ENCODE data around the gene ARHGAP6. TPM values are rescaled to one million over a fixed set of nuclear protein-coding genes. Genes with fewer than 3 reads are reported as not detected.

The ARHGAP6 gene
- total and polyA plus RNA-seq, 2 of the 13 experiments (the other 11 are each of a cell fraction or from before 2014, with no cell fraction given) = 0.11 TPM; not detected in 1

DNA sequence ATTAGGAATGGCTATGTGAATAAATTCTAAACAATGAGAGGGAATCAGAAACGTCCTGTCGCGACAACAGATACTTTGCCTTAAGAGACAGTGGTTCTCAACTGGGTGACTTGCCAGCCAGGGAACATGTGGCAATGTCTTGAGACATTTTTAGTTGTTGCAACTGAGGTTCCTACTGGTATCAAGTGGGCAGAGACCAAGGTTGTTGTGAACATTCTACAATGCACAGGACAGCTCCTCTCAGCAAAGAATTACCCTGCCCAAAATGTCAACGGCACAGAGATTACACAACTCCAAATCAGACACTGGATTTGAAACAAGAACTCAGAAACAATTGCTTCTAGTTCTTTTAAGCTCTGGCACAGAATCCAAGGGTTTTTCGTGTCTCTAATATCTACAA, 128.6 kb downstream of the ARHGAP6 start:
- no peak for ATAC-seq
- Histone ChIP-seq H3K79me2 (ENCODE audit: insufficient read depth, low read length) (no peaks in the 10 kb centered on the region), H3K9ac (ENCODE audit: insufficient read depth, low read depth, low read length) (no peak overlapping the region), H3K27me3 (ENCODE audit: control insufficient read depth in 1 of 2, insufficient read depth in 2 of 2, low read length in 2 of 2) (no peaks in the 10 kb centered on the region), H3K4me2 (ENCODE audit: low read depth, low read length) (no peak overlapping the region), H4K20me1 (ENCODE audit: insufficient read depth, low read length) (no peaks in the 10 kb centered on the region), H2AFZ (ENCODE audit: low read length) (no peak overlapping the region), H3K36me3 (replicated peaks in 1 of 2; ENCODE audit: control insufficient read depth in 1 of 2, insufficient read depth in 2 of 2, low read length in 2 of 2) (no peaks in the 10 kb centered on the region), H3K4me1 (ENCODE audit: insufficient read depth, low read length) (no peaks in the 10 kb centered on the region), H3K27ac (ENCODE audit: extremely low read length, insufficient read depth, low read length) (no peak overlapping the region), H3K9me3 (ENCODE audit: low read length) (no peaks in the 10 kb centered on the region), H3K4me3 (replicated peaks in 1 of 3; ENCODE audit: insufficient read depth in 1 of 3, low read depth in 2 of 3, low read length in 3 of 3) (no peak overlapping the region)
- intact Hi-C loops (cut with micrococcal nuclease; ENCODE audit: unreplicated experiment) = no loop called here
- no peak for FAIRE-seq
- DNase-seq (ENCODE audit: low spot score) = no peak
- CTCF ChIA-PET (ENCODE audit: low intra/inter-chr PET ratio, low total read pairs) = no interaction called here
- no TSS peak for BruUV-seq (replicated peaks)
- WGBS (ENCODE audit: low lambda C conversion rate) = 0% methylated on average over 3 of the region's 5 CpGs
- POLR2A ChIA-PET = no interaction called here
- in situ Hi-C loops (cut with HindIII; ENCODE audit: extremely low pct_ligation_motif_present, low pct_unique_long_range_greater_than_20kb) = no loop called here
- no peak for TF ChIP-seq FUBP1 (CRISPR knock-in tag; IDR thresholded peaks at IDR 0.05; ENCODE audit: borderline replicate concordance)
- TF ChIP-seq ELF1 (CRISPR knock-in tag; IDR thresholded peaks at IDR 0.05) = no peak
- no peak for TF ChIP-seq ZNF17 (CRISPR knock-in tag; IDR thresholded peaks at IDR 0.05)
- no peak for TF ChIP-seq ZNF569 (CRISPR knock-in tag; IDR thresholded peaks at IDR 0.05; ENCODE audit: borderline replicate concordance)
- TF ChIP-seq ZNF746 (CRISPR knock-in tag; IDR thresholded peaks at IDR 0.05) = no peak

- H3K9me3 ChIP-seq (ENCODE audit: low read length) = no peaks in the 10 kb centered on the region
- 25% methylated on average over 5 of the region's 5 CpGs for WGBS (ENCODE audit: low lambda C conversion rate)
- H2AFZ ChIP-seq (ENCODE audit: low read length) = no peak overlapping the region
- ChIA-PET POLR2A (no interaction called here), CTCF (ENCODE audit: low intra/inter-chr PET ratio, low total read pairs) (no interaction called here)
- FAIRE-seq (no peak), DNase-seq (ENCODE audit: low spot score) (no peak), ATAC-seq (no peak)
- H3K4me2 ChIP-seq (ENCODE audit: low read depth, low read length) = no peak overlapping the region
- BruUV-seq (replicated peaks) = no TSS peak
- H3K27me3 ChIP-seq (ENCODE audit: control insufficient read depth in 1 of 2, insufficient read depth in 2 of 2, low read length in 2 of 2) = no peaks in the 10 kb centered on the region
- no peaks in the 10 kb centered on the region for H3K36me3 ChIP-seq (replicated peaks in 1 of 2; ENCODE audit: control insufficient read depth in 1 of 2, insufficient read depth in 2 of 2, low read length in 2 of 2)
- in situ Hi-C loops (cut with HindIII; ENCODE audit: extremely low pct_ligation_motif_present, low pct_unique_long_range_greater_than_20kb) = no loop called here
- no peaks in the 10 kb centered on the region for H3K79me2 ChIP-seq (ENCODE audit: insufficient read depth, low read length)
- H3K4me3 ChIP-seq (replicated peaks in 1 of 3; ENCODE audit: insufficient read depth in 1 of 3, low read depth in 2 of 3, low read length in 3 of 3) = no peak overlapping the region
- H3K9ac ChIP-seq (ENCODE audit: insufficient read depth, low read depth, low read length) = no peak overlapping the region
- H3K27ac ChIP-seq (ENCODE audit: extremely low read length, insufficient read depth, low read length) = no peak overlapping the region
- intact Hi-C loops (cut with micrococcal nuclease; ENCODE audit: unreplicated experiment) = no loop called here
- H4K20me1 ChIP-seq (ENCODE audit: insufficient read depth, low read length) = no peaks in the 10 kb centered on the region
- no peaks in the 10 kb centered on the region for H3K4me1 ChIP-seq (ENCODE audit: insufficient read depth, low read length)
- TF ChIP-seq TCF7 (IDR thresholded peaks at IDR 0.05; ENCODE audit: low read depth) (no peak), MTA3 (CRISPR knock-in tag; IDR thresholded peaks at IDR 0.05) (no peak), AGO2 (optimal IDR thresholded peaks at IDR 0.05; ENCODE audit: low read depth, low read length) (no peak), CENPT (CRISPR knock-in tag; IDR thresholded peaks at IDR 0.05; ENCODE audit: low read depth) (no peak), CENPX (CRISPR knock-in tag; IDR thresholded peaks at IDR 0.05) (no peak), NCOA1 (CRISPR knock-in tag; IDR thresholded peaks at IDR 0.05) (no peak), ZNF670 (CRISPR knock-in tag; IDR thresholded peaks at IDR 0.05; ENCODE audit: borderline replicate concordance) (no peak), MAX (IDR thresholded peaks at IDR 0.05) (no peak), TERF1 (CRISPR knock-in tag; IDR thresholded peaks at IDR 0.05) (no peak), HNRNPUL1 (IDR thresholded peaks at IDR 0.05; ENCODE audit: low read depth, low read length) (no peak)
- TF ChIP-seq, protein P1, sequence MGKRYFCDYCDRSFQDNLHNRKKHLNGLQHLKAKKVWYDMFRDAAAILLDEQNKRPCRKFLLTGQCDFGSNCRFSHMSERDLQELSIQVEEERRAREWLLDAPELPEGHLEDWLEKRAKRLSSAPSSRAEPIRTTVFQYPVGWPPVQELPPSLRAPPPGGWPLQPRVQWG (CRISPR knock-in tag; IDR thresholded peaks at IDR 0.05; ENCODE audit: borderline replicate concordance, low read depth) = no peak
These were observed 130.4 kb downstream of the ARHGAP6 start for GRCh38 chrX:11535156-11535919.

Measured in HepG2 (cell line).